OCI-M1 (cell line): ENCODE measurements around the gene PRDX4.
"Not testable (repeated sequence)": the region's sequence is repeated elsewhere in the genome, so short reads cannot be mapped to it uniquely, and the experiment has no call there.

Experiments
- DNase-seq: peaks from one replicate; lab custom pipeline; 2025; lab: John Stamatoyannopoulos, UW

Gene PRDX4

GRCh38 chrX:23673108-23673507 lies 5.8 kb downstream of the PRDX4 start:
- DNase-seq: no peak

GRCh38 chrX:23676486-23676885 lies 9.2 kb downstream of the PRDX4 start:
- not testable (repeated sequence) for DNase-seq

- DNase-seq: no peak
Measured at GRCh38 chrX:23692166-23692565, 24.9 kb downstream of the PRDX4 start.

GRCh38 chrX:23694606-23695005 lies 27.3 kb downstream of the PRDX4 start:
- DNase-seq: peak; percentile 70

DNA sequence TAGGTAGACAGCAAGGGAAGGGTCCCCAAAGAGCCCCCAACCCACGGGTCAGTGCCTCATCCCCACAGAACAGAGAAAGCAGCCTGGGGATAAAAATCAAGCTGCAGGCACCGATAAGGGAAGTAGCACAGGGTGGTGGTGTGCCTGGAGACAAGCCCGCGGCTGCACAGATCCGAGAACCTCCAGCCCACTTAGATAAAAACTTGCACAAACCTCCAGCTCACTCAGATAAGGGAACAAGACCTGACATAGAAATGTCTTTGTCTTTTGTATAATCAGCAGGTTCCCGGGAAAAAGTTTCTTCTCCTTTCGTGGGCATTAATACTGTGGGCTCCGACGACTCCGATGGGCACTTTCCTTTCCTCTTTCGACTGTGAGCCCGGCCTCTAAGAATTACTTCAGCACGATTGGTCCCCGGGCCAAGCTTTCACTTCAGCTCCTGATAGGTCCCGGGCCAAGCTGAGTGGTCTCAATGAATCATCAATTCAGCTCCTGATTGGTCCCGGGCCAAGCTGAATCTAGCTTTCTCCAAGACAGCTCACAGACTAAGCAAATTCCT lies 32.4 kb downstream of the PRDX4 start:
- peak; percentile 88 for DNase-seq

DNA sequence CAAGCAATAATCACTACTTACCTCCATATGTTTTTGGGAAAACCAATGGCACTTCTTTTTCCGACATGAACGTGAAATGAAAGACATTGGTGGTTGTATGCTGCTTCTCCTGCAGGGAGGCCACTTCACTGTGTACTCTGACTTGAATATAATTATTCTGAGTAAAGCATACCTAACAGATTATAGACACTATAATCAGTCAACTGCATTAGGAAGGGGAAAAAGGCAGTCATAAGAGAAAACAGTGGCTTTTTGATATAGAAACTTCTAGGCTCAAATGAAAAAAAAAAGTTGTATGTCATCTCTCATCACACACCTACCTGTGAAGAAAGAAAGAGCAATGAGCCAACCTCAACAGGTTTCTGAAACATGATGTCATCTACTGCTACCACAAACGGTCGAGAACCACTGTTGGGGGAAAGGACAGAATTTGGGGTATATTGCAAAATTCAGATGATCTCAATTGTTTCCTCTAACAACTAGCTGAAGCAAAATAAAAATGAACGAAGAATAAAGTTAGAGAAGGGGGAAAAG lies 37.4 kb downstream of the PRDX4 start:
- no peak for DNase-seq

- DNase-seq: no peak
Measured at GRCh38 chrX:23705235-23705634, 37.9 kb downstream of the PRDX4 start.

DNA sequence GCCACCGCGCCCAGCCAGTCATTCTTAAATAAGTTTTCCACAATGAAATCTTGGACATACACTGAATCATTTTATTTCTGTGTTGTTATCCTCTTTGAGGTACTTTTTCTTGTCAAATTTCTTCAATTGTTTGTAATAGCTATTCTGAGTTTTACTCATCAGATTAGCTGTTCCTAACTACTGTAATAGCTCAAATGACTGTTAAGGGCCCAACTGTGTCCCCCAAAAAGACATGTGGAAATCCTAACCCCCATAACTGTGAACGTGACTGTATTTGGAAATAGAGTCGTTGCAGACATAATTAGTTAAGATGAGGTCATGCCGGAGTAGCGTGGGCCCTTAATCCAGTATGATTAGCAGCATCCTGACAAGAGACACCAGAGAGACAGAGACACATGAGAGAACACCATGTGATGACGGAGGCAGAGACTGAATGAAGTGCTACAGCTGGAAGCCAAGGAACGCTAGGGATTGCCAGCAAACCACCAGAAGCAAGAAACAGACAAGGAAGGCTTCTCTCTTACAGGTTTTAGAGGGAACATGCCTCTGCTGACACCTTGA lies 52.9 kb downstream of the PRDX4 start:
- DNase-seq: no peak

GRCh38 chrX:23726191-23726590 lies 58.9 kb downstream of the PRDX4 start:
- DNase-seq: peak; percentile 5

GRCh38 chrX:23727206-23727605 lies 59.9 kb downstream of the PRDX4 start:
- DNase-seq: no peak

DNA sequence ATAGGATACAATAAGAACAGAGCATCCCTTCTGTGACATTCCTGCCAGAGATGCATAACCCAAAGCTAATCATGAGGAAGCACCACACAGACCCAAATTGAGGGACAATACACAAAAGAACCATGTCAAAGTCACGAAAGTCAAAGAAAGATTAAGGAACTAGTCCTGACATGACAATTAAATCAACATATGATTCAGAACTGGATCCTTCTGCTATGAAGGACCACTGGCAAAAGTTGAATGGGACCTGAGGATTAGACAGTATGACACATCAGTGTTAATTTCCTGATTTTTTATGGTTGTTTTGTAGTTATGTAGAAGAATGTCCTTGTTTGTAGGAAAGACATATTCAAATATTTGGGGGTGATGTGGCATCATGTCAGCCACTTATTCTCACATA lies 61.9 kb downstream of the PRDX4 start:
- no peak for DNase-seq

DNA sequence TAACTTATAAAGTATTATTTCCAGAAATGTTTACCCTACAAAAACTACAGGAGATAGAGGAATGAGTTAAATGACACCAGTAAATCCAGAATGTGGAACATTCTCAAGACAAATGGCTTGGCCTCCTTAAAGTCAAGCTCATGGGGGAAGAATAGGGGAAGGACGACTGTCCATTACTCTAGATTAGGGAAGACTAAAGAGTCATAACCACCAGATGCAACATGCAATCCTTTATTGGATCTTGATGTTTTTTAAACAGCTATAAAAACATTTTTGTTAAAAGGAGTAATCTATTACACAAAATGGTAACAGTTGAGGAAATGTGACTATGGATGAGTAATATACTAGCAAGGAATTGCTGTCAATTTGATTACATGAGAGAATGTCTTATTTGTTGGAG lies 64.7 kb downstream of the PRDX4 start:
- DNase-seq: no peak

GRCh38 chrX:23732704-23733103 lies 65.4 kb downstream of the PRDX4 start:
- DNase-seq: no peak
